Breast epithelium (tissue), 4 donors: Measurements from ENCODE around the gene ALDH1A1. TPM values are rescaled to one million over a fixed set of nuclear protein-coding genes. Genes with fewer than 3 reads are reported as not detected.

ENCODE experiments used
- DNase-seq, 2 donors: peaks; one replicate each; pipeline ENCODE4 v3.0.0-alpha.2; 2019; ENCODE audit warnings: low spot score in 2 of 2
- H3K27ac ChIP-seq, 2 donors: fragments of 200-600 bp; sonication (generic) in 1 of 2; one replicate each; pipeline ENCODE4 v1.5.1; 2016 to 2019; ENCODE audit warnings: mild to moderate bottlenecking in 1 of 2
- H3K27me3 ChIP-seq, 2 donors: fragments of 200-600 bp; sonication (generic) in 1 of 2; one replicate each; pipeline versions ENCODE4 v1.5.1 to v1.6.0; 2017 to 2019; ENCODE audit warnings: control low read depth in 1 of 2, mild to moderate bottlenecking in 1 of 2
- H3K36me3 ChIP-seq: fragments of 200-600 bp; one replicate; pipeline ENCODE4 v1.5.1; 2019
- H3K4me1 ChIP-seq, 2 donors: fragments of 200-600 bp; sonication (generic); one replicate each; pipeline ENCODE4 v1.5.1; 2016 to 2019; ENCODE audit warnings: control low read depth in 1 of 2
- H3K4me3 ChIP-seq, 3 donors: fragments of 200-600 bp; sonication (generic); 1 replicate in 2 of 3; 2 replicates in 1 of 3; pipeline ENCODE4 v1.5.1; 2016 to 2019; ENCODE audit warnings: mild to moderate bottlenecking in 3 of 3, moderate library complexity in 2 of 3
- H3K9me3 ChIP-seq, 2 donors: fragments of 200-600 bp; sonication (generic) in 1 of 2; one replicate each; pipeline ENCODE4 v1.5.1; 2016 to 2019; ENCODE audit warnings: control low read depth in 1 of 2
- POLR2A ChIP-seq: fragments of 450-650 bp; IDR thresholded peaks from one replicate; pipeline ENCODE4 v1.6.1; 2016; ENCODE audit warnings: antibody characterized with exemption, mild to moderate bottlenecking, moderate library complexity
- POLR2AphosphoS5 ChIP-seq, 3 donors: sonication (generic); formaldehyde crosslinking; IDR thresholded peaks; one replicate each; pipeline ENCODE4 v1.6.1; 2017; ENCODE audit warnings: antibody characterized with exemption in 3 of 3
- intact Hi-C: fragments of 100-400 bp; cut with DNase I; formaldehyde crosslinking; loops from one replicate; pipeline ENCODE4 v1.15.1; 2023; ENCODE audit warnings: low total_unique reads
- total RNA-seq, 3 donors: library from RNA; depleted of rRNA; stranded (reverse); fragments of >200 nt; gene quantifications; one replicate each; pipeline ENCODE4 v1.1.0, GENCODE V29; 2016
- TF ChIP-seq, protein P1 (sequence below), 3 donors: fragments of 450-650 bp; IDR thresholded peaks; one replicate each; pipeline ENCODE4 v1.5.1; 2016 to 2017; ENCODE audit warnings: antibody characterized with exemption in 3 of 3, mild to moderate bottlenecking in 3 of 3, moderate library complexity in 3 of 3

Gene ALDH1A1
- total RNA-seq, 3 donors from 2014 or later, result 67.2 to 233 (median 80.1) TPM

DNA sequence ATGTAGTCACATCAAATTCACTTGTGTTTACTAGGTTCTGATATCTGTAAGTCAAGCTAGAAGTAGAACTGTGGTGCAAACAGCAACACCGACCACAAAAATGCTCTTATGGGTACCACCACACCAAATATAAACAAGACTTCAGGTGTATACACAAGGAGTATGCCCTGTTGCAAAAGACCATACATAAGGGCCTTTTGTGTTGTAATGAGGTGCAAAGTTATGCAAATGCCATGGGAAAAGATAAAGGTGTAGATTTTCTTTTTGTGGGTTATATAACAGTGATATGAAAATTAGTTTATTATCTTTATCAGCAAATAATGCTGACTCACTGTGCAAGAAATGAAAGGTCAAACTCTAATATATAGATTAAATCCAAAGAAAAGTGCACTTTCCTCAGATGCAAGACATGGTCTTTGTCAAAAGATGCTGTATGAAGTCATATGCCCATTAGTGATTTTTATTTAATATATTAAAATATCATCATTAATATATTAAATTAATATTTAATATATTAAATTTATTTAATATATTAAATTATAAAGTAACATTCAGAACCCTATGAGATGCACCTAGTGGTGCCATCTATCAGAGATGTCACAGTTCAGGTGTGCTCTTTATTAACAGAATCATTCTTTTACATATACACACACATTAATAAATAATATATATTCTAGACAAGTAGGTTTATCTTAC, 26.7 kb upstream of the ALDH1A1 start:
- no peak overlapping the region for H3K4me3 ChIP-seq
- intact Hi-C loops, result no loop called here

DNA sequence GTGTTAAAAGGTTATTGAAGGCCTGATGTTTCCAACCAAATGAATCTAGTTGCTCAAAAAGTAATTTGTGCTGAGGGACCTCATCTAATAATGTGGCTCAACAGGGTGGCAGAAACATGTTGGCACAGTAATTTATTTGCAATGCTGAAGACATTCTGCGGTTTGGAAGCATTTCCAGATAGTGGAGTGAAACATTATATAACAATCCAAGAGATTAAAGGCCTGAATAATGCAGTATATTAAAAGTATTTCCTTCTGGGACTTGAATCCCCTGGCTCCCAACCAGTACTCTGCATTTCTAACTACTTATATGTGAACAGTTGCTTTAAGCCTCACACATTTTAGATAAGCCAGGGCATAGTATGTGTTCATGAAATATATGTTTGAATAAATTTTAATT, 25.9 kb upstream of the ALDH1A1 start:
- H3K4me1 ChIP-seq, result no peaks in the 10 kb centered on the region
- no peaks in the 10 kb centered on the region for H3K27me3 ChIP-seq
- DNase-seq, result no peak
- H3K36me3 ChIP-seq, result no peaks in the 10 kb centered on the region
- intact Hi-C loops, result no loop called here
- H3K27ac ChIP-seq, result no peak overlapping the region
- H3K9me3 ChIP-seq, result no peaks in the 10 kb centered on the region
- TF ChIP-seq POLR2A, result no peak
- no peak for TF ChIP-seq POLR2AphosphoS5 (IDR thresholded peaks at IDR 0.05)
- TF ChIP-seq, protein P1, sequence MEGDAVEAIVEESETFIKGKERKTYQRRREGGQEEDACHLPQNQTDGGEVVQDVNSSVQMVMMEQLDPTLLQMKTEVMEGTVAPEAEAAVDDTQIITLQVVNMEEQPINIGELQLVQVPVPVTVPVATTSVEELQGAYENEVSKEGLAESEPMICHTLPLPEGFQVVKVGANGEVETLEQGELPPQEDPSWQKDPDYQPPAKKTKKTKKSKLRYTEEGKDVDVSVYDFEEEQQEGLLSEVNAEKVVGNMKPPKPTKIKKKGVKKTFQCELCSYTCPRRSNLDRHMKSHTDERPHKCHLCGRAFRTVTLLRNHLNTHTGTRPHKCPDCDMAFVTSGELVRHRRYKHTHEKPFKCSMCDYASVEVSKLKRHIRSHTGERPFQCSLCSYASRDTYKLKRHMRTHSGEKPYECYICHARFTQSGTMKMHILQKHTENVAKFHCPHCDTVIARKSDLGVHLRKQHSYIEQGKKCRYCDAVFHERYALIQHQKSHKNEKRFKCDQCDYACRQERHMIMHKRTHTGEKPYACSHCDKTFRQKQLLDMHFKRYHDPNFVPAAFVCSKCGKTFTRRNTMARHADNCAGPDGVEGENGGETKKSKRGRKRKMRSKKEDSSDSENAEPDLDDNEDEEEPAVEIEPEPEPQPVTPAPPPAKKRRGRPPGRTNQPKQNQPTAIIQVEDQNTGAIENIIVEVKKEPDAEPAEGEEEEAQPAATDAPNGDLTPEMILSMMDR (IDR thresholded peaks at IDR 0.05), result no peak
- no peak overlapping the region for H3K4me3 ChIP-seq

More for the DNA sequence above, 26.7 kb upstream of the ALDH1A1 start:
- H3K27ac ChIP-seq, result no peak overlapping the region
- no peaks in the 10 kb centered on the region for H3K4me1 ChIP-seq
- no peak for TF ChIP-seq POLR2A
- no peak for TF ChIP-seq POLR2AphosphoS5 (IDR thresholded peaks at IDR 0.05)
- TF ChIP-seq, protein P1 (IDR thresholded peaks at IDR 0.05), result no peak
- H3K9me3 ChIP-seq, result no peaks in the 10 kb centered on the region
- no peak for DNase-seq
- H3K27me3 ChIP-seq, result no peaks in the 10 kb centered on the region
- no peaks in the 10 kb centered on the region for H3K36me3 ChIP-seq

DNA sequence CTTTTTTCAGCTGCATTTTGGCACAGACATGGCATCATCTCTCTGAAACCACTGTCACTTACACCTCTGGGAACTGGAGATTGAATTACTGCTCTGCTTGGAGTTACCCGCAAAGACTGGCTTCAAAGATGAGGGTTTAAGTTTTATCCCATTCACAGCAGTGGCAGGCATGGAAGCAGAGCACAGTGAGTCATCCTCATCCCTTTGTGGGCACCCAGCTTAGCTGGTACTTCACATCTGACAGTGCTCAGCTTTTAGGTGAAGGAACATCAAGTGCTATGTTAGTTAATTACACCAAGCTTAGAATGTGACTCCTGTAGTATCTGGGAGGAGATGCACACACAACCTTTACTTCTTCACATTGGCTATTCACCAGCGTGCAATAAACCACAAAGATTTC, 24.8 kb upstream of the ALDH1A1 start:
- Histone ChIP-seq H3K4me1 (no peaks in the 10 kb centered on the region), H3K36me3 (no peaks in the 10 kb centered on the region), H3K27me3 (no peaks in the 10 kb centered on the region), H3K27ac (no peak overlapping the region), H3K4me3 (no peak overlapping the region), H3K9me3 (no peaks in the 10 kb centered on the region)
- intact Hi-C loops, result no loop called here
- TF ChIP-seq, protein P1 (IDR thresholded peaks at IDR 0.05), result no peak
- TF ChIP-seq POLR2AphosphoS5 (IDR thresholded peaks at IDR 0.05) (no peak), POLR2A (no peak)
- DNase-seq, result no peak

DNA sequence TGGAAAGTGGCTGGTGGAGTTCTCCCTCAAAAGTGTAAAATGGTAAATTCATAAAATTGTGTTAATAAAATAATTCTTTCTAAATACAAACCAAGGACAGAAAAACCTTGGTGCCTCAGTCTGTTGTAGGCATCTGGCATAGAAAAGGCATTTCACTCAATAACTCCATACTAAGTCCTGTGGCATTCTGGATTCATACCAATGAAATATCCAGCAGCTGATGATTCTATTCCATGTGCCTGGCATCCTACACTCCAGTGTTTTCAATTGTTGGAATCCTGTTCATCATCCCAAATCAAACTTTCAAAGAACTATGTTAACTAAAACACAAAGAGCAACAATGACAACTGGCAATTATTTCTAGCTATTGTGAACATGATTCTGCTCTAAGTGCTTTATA, 21.6 kb upstream of the ALDH1A1 start:
- Histone ChIP-seq H3K36me3 (no peaks in the 10 kb centered on the region), H3K27me3 (no peaks in the 10 kb centered on the region), H3K4me3 (no peak overlapping the region), H3K27ac (no peak overlapping the region), H3K4me1 (no peaks in the 10 kb centered on the region), H3K9me3 (no peaks in the 10 kb centered on the region)
- DNase-seq, result no peak
- intact Hi-C loops, result no loop called here
- TF ChIP-seq, protein P1 (IDR thresholded peaks at IDR 0.05), result no peak
- TF ChIP-seq POLR2A (no peak), POLR2AphosphoS5 (IDR thresholded peaks at IDR 0.05) (no peak)

DNA sequence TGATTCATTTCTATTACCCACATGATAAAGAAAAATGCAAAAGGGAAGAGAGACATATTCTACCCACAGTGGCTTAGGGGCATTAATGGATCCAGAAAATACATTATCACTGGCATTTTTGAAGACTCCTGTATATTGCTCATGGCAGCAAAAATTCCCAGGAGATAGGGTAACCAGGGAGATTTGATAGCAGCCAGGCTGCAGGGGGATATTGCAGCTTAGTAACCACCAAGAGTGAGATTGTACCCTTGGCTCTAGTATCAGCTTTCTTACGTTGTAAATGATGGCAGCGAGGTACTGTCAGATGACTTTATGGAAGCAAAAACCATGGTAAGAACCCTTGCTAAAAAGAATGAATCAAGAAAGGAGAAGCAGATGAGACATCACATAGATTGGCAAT, 19.8 kb upstream of the ALDH1A1 start:
- intact Hi-C loops, result no loop called here
- H3K4me1 ChIP-seq, result no peaks in the 10 kb centered on the region
- no peaks in the 10 kb centered on the region for H3K9me3 ChIP-seq
- no peaks in the 10 kb centered on the region for H3K36me3 ChIP-seq
- no peak overlapping the region for H3K27ac ChIP-seq
- TF ChIP-seq, protein P1 (IDR thresholded peaks at IDR 0.05), result no peak
- TF ChIP-seq POLR2A, result no peak
- TF ChIP-seq POLR2AphosphoS5 (IDR thresholded peaks at IDR 0.05), result no peak
- no peak for DNase-seq
- H3K27me3 ChIP-seq, result no peaks in the 10 kb centered on the region
- H3K4me3 ChIP-seq, result no peak overlapping the region
